Dermis microvascular lymphatic vessel endothelial cell (primary cell): Measurements from ENCODE around the gene OGFR. TPM values are rescaled to one million over a fixed set of nuclear protein-coding genes. Genes with fewer than 3 reads are reported as not detected.

Experiments
- DNase-seq, 2 donors: peaks; one replicate each; pipeline versions ENCODE4 v3.0.0 to v3.0.0-alpha.2; 2010; ENCODE audit warnings: low read depth in 2 of 2
- total RNA-seq: library from RNA; depleted of rRNA; stranded (reverse); fragments of >200 nt; gene quantifications from 2 replicates; pipeline ENCODE4 v1.2.1, GENCODE V29; 2014

The OGFR gene
- total RNA-seq = 18.2 and 29.2 TPM in 2 replicates

- peak in 1 of 2 donors; percentile 66 for DNase-seq
Measured at GRCh38 chr20:62804627-62805154, at the start of gene OGFR. OGFR (plus strand) TSS chr20:62804835; CDS start chr20:62804860, 25 bp downstream.

GRCh38 chr20:62754991-62755356, 49.7 kb upstream of the OGFR start:
- DNase-seq = no peak

GRCh38 chr20:62755817-62756724, 48.6 kb upstream of the OGFR start:
- no peak for DNase-seq

GRCh38 chr20:62758226-62758912, 46.3 kb upstream of the OGFR start:
- DNase-seq = no peak

- no peak for DNase-seq
Measured at GRCh38 chr20:62759981-62760431, 44.6 kb upstream of the OGFR start.

GRCh38 chr20:62760471-62760855, 44.2 kb upstream of the OGFR start:
- DNase-seq = no peak

- DNase-seq = no peak
Measured at GRCh38 chr20:62760856-62761758, 43.5 kb upstream of the OGFR start.

GRCh38 chr20:62761759-62762131, 42.9 kb upstream of the OGFR start:
- DNase-seq = no peak

GRCh38 chr20:62762376-62762775, 42.3 kb upstream of the OGFR start:
- no peak for DNase-seq

GRCh38 chr20:62762801-62763368, 41.8 kb upstream of the OGFR start:
- no peak for DNase-seq

GRCh38 chr20:62763404-62763803, 41.2 kb upstream of the OGFR start:
- no peak for DNase-seq

- DNase-seq = no peak
Measured at GRCh38 chr20:62764156-62764935, 40.3 kb upstream of the OGFR start.

GRCh38 chr20:62765021-62765420, 39.6 kb upstream of the OGFR start:
- no peak for DNase-seq

GRCh38 chr20:62765432-62766070, 39.1 kb upstream of the OGFR start:
- DNase-seq = no peak

GRCh38 chr20:62766071-62766450, 38.6 kb upstream of the OGFR start:
- DNase-seq = no peak

GRCh38 chr20:62766716-62767115, 37.9 kb upstream of the OGFR start:
- DNase-seq = no peak

GRCh38 chr20:62768234-62768546, 36.4 kb upstream of the OGFR start:
- no peak for DNase-seq

- DNase-seq = no peak
Measured at GRCh38 chr20:62768551-62769287, 35.9 kb upstream of the OGFR start.

- DNase-seq = no peak
Measured at GRCh38 chr20:62769346-62770071, 35.1 kb upstream of the OGFR start.
